Measurements from ENCODE around the gene SFMBT2.

GRCh38 chr10:7306616-7307015 lies 104.2 kb downstream of the SFMBT2 start:
- no peak for TF ChIP-seq CTCF (IDR thresholded peaks at IDR 0.05)
- TF ChIP-seq POLR2A (IDR thresholded peaks at IDR 0.05) = no peak

Data from body of pancreas (tissue), 4 donors.